ENCODE measurements around the gene PCDH1. TPM values are rescaled to one million over a fixed set of nuclear protein-coding genes. Genes with fewer than 3 reads are reported as not detected.

Gene PCDH1
- total and polyA plus RNA-seq, 2 of the 13 experiments (the other 11 are each of a cell fraction or from before 2014, with no cell fraction given), result 0.11 to 0.83 TPM

DNA sequence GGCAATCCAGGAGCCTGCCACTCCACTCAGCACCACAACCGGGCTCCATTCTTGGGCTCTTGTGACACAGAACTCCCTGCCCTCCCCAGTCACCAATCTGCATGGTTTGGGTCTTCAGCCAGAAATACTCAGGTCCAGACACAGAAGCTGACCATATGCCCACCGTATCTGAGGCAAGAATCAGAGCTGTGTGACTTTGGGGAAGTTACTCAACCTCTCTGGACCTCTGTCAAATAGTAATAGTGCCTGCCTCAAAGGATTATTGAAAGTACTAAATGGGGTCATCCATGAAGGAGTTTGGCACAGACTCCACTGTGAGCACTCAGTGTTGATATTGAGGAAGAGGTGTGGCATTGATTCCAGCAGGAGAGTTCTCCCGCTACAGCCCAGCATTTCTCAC, 67.5 kb downstream of the PCDH1 start:
- H3K27me3 ChIP-seq (ENCODE audit: control insufficient read depth in 1 of 2, insufficient read depth in 2 of 2, low read length in 2 of 2), result peaks cover 7 to 48% of the 10 kb centered on the region in 2 experiments; a peak in 4 of 5 replicates
- CTCF ChIA-PET (ENCODE audit: low intra/inter-chr PET ratio, low total read pairs), result no interaction called here
- DNase-seq (ENCODE audit: low spot score) (no peak), ATAC-seq (no peak), FAIRE-seq (no peak)
- no peak overlapping the region for H2AFZ ChIP-seq (ENCODE audit: low read length)
- no peak overlapping the region for H3K4me3 ChIP-seq (replicated peaks in 1 of 3; ENCODE audit: insufficient read depth in 1 of 3, low read depth in 2 of 3, low read length in 3 of 3)
- no peak overlapping the region for H3K9ac ChIP-seq (ENCODE audit: insufficient read depth, low read depth, low read length)
- no peaks in the 10 kb centered on the region for H3K79me2 ChIP-seq (ENCODE audit: insufficient read depth, low read length)
- no peaks in the 10 kb centered on the region for H3K9me3 ChIP-seq (ENCODE audit: low read length)
- POLR2A ChIA-PET, result no interaction called here
- H3K4me1 ChIP-seq (ENCODE audit: insufficient read depth, low read length), result no peaks in the 10 kb centered on the region
- in situ Hi-C loops (cut with HindIII; ENCODE audit: extremely low pct_ligation_motif_present, low pct_unique_long_range_greater_than_20kb), result loop anchor here (10.0 kb wide), 1 partner anchor 106 kb away; no protein-coding TSS in a partner anchor
- TF ChIP-seq ZNF768 (CRISPR knock-in tag; IDR thresholded peaks at IDR 0.05), result peak; percentile 82
- TF ChIP-seq, protein P1, sequence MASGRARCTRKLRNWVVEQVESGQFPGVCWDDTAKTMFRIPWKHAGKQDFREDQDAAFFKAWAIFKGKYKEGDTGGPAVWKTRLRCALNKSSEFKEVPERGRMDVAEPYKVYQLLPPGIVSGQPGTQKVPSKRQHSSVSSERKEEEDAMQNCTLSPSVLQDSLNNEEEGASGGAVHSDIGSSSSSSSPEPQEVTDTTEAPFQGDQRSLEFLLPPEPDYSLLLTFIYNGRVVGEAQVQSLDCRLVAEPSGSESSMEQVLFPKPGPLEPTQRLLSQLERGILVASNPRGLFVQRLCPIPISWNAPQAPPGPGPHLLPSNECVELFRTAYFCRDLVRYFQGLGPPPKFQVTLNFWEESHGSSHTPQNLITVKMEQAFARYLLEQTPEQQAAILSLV (CRISPR knock-in tag; IDR thresholded peaks at IDR 0.05; ENCODE audit: borderline replicate concordance), result no peak
- no peak for TF ChIP-seq ATAD3A (CRISPR knock-in tag; IDR thresholded peaks at IDR 0.05)
- no peak for TF ChIP-seq SMAD1 (CRISPR knock-in tag; IDR thresholded peaks at IDR 0.05; ENCODE audit: borderline replicate concordance, low read depth)
- TF ChIP-seq ETV5 (CRISPR knock-in tag; IDR thresholded peaks at IDR 0.05; ENCODE audit: borderline replicate concordance), result no peak
- H4K20me1 ChIP-seq (ENCODE audit: insufficient read depth, low read length), result no peaks in the 10 kb centered on the region
- WGBS (ENCODE audit: low lambda C conversion rate), result 0% methylated on average over 2 of the region's 3 CpGs
- BruUV-seq (replicated peaks), result no TSS peak
- H3K4me2 ChIP-seq (ENCODE audit: low read depth, low read length), result no peak overlapping the region
- H3K36me3 ChIP-seq (replicated peaks in 1 of 2; ENCODE audit: control insufficient read depth in 1 of 2, insufficient read depth in 2 of 2, low read length in 2 of 2), result no peaks in the 10 kb centered on the region
- intact Hi-C loops (cut with micrococcal nuclease; ENCODE audit: unreplicated experiment), result loop anchor here (2.0 to 5.0 kb wide), 2 partner anchors 67 to 106 kb away; partner anchors contain the start of gene PCDH1
- H3K27ac ChIP-seq (ENCODE audit: extremely low read length, insufficient read depth, low read length), result no peak overlapping the region

DNA sequence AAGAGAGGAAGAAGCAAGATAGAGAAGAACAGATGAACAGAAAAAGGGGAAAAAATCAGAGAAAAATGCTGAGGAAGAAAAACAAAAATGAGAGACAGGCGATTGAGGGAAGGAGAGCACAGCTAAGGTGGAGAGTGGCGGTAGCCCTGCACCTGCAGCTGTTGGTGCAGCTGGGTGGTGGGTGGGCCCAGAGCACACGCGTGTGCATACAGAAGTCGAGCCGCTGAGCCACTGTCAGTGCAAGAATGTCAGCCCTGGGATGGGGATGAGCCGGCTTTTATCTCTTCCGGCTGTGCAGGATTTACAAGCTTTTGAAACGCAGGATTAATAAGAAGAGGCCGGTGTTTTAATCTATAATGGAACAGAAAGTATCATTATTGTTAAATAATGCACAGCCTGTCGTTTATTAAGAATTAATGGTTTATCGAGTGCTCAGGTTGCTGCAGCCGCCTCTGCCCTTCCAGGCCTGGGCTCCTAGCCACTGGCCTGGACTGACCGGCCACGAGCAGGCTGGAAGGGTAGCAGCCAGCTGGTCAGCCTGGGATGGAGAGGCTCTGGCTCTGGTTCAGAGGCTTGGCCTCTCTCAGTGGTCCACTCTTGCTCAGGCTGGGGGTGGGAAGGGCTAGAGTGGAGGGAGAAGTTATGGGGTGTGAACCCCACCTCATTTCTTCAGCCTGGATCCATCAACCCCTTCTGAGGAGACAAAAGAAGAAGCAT, 68.7 kb downstream of the PCDH1 start:
- DNase-seq (ENCODE audit: low spot score), result no peak
- POLR2A ChIA-PET, result no interaction called here
- 8% methylated on average over 15 of the region's 15 CpGs for WGBS (ENCODE audit: low lambda C conversion rate)
- BruUV-seq (replicated peaks), result no TSS peak
- no peak for FAIRE-seq
- Histone ChIP-seq H3K4me1 (ENCODE audit: insufficient read depth, low read length) (no peaks in the 10 kb centered on the region), H2AFZ (ENCODE audit: low read length) (no peak overlapping the region), H3K9me3 (ENCODE audit: low read length) (no peaks in the 10 kb centered on the region), H3K27me3 (ENCODE audit: control insufficient read depth in 1 of 2, insufficient read depth in 2 of 2, low read length in 2 of 2) (peaks cover 11 to 60% of the 10 kb centered on the region in 2 experiments; a peak in 4 of 5 replicates), H3K27ac (ENCODE audit: extremely low read length, insufficient read depth, low read length) (no peak overlapping the region), H3K4me2 (ENCODE audit: low read depth, low read length) (no peak overlapping the region), H3K4me3 (replicated peaks in 1 of 3; ENCODE audit: insufficient read depth in 1 of 3, low read depth in 2 of 3, low read length in 3 of 3) (no peak overlapping the region), H3K36me3 (replicated peaks in 1 of 2; ENCODE audit: control insufficient read depth in 1 of 2, insufficient read depth in 2 of 2, low read length in 2 of 2) (no peaks in the 10 kb centered on the region), H4K20me1 (ENCODE audit: insufficient read depth, low read length) (no peaks in the 10 kb centered on the region), H3K9ac (ENCODE audit: insufficient read depth, low read depth, low read length) (no peak overlapping the region), H3K79me2 (ENCODE audit: insufficient read depth, low read length) (no peaks in the 10 kb centered on the region)
- intact Hi-C loops (cut with micrococcal nuclease; ENCODE audit: unreplicated experiment) (loop anchor here (2.0 to 5.0 kb wide), 2 partner anchors 68 to 105 kb away; partner anchors contain the start of gene PCDH1), in situ Hi-C loops (cut with HindIII; ENCODE audit: extremely low pct_ligation_motif_present, low pct_unique_long_range_greater_than_20kb) (loop anchor here (10.0 kb wide), 1 partner anchor 105 kb away; no protein-coding TSS in a partner anchor)
- TF ChIP-seq RCOR2 (CRISPR knock-in tag; IDR thresholded peaks at IDR 0.05), result no peak
- no peak for TF ChIP-seq MTA1 (CRISPR knock-in tag; IDR thresholded peaks at IDR 0.05; ENCODE audit: borderline replicate concordance)
- no peak for TF ChIP-seq SAP130 (CRISPR knock-in tag; IDR thresholded peaks at IDR 0.05; ENCODE audit: low read depth)
- TF ChIP-seq ZZZ3 (CRISPR knock-in tag; IDR thresholded peaks at IDR 0.05; ENCODE audit: borderline replicate concordance), result no peak
- TF ChIP-seq, protein P2, sequence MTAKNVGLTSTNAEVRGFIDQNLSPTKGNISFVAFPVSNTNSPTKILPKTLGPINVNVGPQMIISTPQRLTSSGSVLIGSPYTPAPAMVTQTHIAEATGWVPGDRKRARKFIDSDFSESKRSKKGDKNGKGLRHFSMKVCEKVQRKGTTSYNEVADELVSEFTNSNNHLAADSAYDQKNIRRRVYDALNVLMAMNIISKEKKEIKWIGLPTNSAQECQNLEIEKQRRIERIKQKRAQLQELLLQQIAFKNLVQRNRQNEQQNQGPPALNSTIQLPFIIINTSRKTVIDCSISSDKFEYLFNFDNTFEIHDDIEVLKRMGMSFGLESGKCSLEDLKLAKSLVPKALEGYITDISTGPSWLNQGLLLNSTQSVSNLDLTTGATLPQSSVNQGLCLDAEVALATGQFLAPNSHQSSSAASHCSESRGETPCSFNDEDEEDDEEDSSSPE (CRISPR knock-in tag; IDR thresholded peaks at IDR 0.05), result no peak
- TF ChIP-seq ZNF773 (CRISPR knock-in tag; IDR thresholded peaks at IDR 0.05; ENCODE audit: borderline replicate concordance), result no peak
- CTCF ChIA-PET (ENCODE audit: low intra/inter-chr PET ratio, low total read pairs), result no interaction called here
- no peak for ATAC-seq
